VCaP (cell line): ENCODE results near the gene ANKDD1B.

Experiments
- H3K27ac ChIP-seq: fragments of 450-650 bp; 2 replicates; pipeline ENCODE4 v1.5.1; 2017
- TF ChIP-seq, protein P1 (sequence below): fragments of 450-650 bp; conservative IDR thresholded peaks from 2 replicates; pipeline ENCODE4 v1.5.1; 2017; ENCODE audit warnings: mild to moderate bottlenecking, moderate library complexity

The ANKDD1B gene

DNA sequence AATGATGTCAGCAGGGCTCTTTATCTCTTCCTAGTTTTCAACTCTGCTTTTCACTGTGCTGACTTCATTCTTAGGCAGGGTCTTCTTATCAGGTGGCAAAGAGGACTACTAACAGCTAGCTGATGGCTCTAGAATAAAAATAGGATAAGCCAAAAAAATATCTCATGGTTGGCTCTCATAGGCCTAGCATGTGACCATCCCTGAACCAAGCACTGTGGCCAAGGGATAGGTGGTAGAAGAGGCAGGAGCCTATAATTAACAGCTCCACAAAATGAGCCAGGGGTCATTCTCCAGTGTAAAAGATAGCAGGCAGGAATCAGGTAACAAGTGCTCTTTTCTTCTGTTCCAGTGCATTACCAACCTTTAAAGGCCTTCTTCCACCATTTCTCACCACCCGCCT, 21.1 kb downstream of the ANKDD1B start:
- no peak overlapping the region for H3K27ac ChIP-seq
- TF ChIP-seq, protein P1, sequence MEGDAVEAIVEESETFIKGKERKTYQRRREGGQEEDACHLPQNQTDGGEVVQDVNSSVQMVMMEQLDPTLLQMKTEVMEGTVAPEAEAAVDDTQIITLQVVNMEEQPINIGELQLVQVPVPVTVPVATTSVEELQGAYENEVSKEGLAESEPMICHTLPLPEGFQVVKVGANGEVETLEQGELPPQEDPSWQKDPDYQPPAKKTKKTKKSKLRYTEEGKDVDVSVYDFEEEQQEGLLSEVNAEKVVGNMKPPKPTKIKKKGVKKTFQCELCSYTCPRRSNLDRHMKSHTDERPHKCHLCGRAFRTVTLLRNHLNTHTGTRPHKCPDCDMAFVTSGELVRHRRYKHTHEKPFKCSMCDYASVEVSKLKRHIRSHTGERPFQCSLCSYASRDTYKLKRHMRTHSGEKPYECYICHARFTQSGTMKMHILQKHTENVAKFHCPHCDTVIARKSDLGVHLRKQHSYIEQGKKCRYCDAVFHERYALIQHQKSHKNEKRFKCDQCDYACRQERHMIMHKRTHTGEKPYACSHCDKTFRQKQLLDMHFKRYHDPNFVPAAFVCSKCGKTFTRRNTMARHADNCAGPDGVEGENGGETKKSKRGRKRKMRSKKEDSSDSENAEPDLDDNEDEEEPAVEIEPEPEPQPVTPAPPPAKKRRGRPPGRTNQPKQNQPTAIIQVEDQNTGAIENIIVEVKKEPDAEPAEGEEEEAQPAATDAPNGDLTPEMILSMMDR: no peak

DNA sequence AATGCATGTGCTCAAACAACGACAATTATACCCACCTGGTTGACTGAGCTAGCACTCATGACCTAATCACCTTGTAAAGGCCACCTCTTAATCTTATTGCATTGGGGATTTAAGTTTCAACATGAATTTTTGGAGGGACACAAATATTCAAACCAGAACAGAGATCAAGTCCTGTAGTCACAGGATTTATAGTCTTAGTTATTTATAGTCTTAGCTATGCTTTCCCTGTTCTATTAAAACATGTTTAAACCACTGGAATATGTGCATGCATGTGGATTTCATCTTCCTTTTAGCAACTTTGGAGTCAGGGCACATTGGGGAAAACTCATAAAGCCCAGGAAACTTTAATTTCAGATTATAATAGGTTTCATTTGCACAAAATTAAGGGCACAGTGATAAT, 26.7 kb downstream of the ANKDD1B start:
- TF ChIP-seq, protein P1: no peak

DNA sequence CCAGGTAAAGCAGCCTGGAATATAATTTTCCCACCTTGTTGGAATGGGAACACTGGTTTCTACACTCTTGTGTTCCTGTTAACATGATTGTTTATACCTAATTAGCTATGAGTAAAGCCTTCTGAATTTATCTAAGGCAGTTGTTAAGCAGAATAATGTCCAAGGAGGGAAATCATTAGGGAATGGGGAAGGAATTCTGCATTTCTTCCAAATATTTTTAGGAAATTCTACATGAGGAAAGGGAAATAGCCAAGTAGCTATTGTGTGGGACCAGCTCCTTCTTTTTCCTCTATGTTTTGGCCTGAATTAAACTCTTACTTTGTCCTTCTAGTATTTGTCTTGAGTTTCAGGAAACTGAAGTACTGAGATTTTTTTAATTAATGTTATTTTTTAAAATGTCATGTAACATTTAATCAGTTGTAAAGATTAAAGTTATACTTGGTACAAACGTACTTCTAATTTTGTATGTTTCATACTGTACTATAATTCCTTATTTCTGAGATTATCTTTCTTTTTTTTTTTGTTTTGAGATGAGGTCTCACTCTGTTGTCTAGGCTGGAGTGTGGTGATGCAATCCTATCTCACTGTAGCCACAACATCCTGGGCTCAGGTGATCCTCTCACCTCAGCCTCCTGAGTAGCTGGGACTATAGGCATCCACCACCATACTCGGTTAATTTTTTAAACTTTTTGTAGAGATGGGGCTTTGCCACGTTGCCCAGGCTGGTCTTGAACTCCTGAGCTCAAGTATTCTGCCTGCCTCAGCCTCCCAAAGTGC, 28.5 kb downstream of the ANKDD1B start:
- TF ChIP-seq, protein P1: no peak
- no peak overlapping the region for H3K27ac ChIP-seq

More for the DNA sequence above, 26.7 kb downstream of the ANKDD1B start:
- no peak overlapping the region for H3K27ac ChIP-seq

DNA sequence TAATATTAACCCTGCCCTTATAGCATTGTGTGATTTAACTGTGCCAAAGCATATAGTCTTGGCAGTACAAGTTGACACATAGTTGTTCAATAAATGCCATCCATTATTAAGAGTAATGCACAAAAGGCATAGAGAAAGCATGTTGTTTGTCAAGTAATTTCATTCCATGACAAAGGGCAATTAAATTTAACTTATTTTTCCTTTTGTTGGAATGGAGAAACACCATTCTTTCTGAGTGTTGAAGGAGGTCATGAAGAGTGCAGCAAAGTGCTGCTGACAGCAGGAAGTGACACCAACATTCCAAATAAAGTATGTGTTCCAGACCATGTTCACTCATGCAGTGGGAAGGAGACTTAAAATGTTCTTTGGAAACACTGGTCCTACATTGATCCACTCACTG, 29.1 kb downstream of the ANKDD1B start:
- H3K27ac ChIP-seq: no peak overlapping the region
- TF ChIP-seq, protein P1: no peak

DNA sequence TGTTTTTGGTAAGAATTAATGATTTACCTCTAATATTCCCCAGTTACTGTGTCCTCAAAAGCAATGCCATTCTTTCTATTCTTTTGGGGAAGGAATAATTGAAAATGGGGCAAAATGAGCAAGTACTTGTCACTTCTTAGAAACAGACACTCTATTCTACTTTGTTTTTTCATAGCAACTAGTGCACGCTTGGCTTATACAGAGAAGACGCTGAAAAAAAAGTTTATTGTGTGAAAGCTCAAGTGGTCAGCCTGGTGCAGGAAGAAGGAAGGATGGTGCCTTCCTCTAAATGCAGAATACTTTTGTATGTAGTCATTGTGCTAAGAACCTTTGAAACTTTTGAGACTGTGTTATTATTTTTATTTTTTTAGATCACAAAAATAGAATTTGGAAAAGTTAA, 29.6 kb downstream of the ANKDD1B start:
- TF ChIP-seq, protein P1: no peak
- H3K27ac ChIP-seq: no peak overlapping the region

DNA sequence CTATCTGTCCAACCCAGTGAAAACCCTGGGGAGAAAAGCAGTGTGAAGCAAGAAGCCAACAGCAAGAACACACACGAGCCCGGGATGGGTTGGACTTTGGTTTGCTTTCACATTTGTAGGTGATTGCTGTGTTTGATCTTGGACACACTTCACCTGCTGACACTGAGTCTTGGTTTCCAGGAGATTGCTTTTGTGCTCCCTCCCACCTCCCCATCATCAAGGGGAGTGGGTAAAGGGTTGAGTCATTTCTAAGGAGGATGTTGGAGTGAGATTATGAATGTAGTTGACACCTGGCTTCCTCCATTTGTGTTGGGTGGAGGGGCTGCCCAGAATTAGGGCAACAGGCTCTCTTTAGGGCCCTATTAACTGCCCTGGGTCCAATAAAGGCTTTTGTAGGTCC, 37.5 kb downstream of the ANKDD1B start:
- TF ChIP-seq, protein P1: no peak
- H3K27ac ChIP-seq: no peak overlapping the region

DNA sequence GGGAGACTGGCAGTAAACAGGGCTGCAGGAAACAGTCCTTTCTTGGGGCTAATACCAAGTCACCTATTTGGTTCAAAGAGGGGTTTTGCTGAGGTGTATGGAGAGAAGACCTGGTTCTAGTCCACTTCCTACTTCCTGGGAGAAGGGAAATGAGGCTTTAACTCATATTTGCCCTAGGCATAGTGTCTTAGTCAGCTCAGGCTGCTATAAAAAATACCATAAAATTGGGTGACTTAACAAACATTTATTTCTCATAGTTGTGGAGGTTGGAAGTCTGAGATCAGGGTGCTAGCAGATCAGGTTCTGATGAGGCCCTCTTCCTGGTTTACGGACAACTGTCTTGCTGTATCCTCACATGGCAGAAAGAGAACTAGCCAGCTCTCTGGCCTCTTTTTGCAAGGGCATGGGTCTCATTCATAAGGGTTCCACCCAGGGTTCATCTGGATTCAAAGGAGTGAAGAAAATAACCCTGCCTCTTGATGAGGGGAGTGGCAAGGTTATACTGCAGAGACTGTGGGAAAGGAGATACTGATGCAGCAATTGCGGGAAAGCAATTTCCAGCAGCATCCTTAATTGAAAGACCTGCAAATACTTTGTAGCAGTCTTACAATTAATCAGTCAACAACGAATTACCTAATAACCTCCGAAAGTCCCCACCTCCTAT, 40.5 kb downstream of the ANKDD1B start:
- no peak overlapping the region for H3K27ac ChIP-seq
- TF ChIP-seq, protein P1: no peak
